LNCaP clone FGC (cell line): ENCODE results near the gene DNAI7.

ENCODE experiments used
- DNase-seq: peaks from one replicate; pipeline ENCODE4 v3.0.0-alpha.2; 2011; ENCODE audit warnings: low read depth
- H3K4me3 ChIP-seq: 2 replicates; pipeline ENCODE4 v1.5.1; 2011; ENCODE audit warnings: mild to moderate bottlenecking, low read depth, low read length, control low read depth
- CTCF ChIP-seq: IDR thresholded peaks from 2 replicates; pipeline ENCODE4 v1.5.1; 2012; ENCODE audit warnings: mild to moderate bottlenecking; ENCODE audit not compliant: control insufficient read depth, insufficient read depth; ENCODE audit errors: extremely low read depth

Gene DNAI7

GRCh38 chr12:25184132-25184531 lies 10.8 kb downstream of the DNAI7 start:
- H3K4me3 ChIP-seq = no peak overlapping the region
- DNase-seq = no peak
- no peak for TF ChIP-seq CTCF

DNA sequence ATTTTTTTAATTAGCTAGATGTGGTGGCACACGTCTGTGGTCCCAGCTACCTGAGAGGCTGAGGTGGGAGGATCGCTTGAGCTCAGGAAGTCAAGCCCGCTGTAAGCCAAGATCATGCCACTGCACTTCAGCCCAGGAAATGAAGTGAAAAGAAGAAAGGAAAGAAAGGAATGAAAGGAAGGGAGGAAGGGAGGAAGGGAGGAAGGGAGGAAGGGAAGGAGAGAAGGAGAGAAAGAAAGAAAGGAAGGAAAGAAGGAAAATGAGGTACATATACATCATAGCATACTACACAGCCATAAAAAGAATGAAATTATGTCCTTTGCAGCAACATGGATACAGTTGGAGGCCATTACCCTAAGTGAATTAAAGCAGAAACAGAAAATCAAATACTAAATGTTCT lies 12.2 kb downstream of the DNAI7 start:
- no peak overlapping the region for H3K4me3 ChIP-seq
- no peak for DNase-seq
- TF ChIP-seq CTCF = no peak

DNA sequence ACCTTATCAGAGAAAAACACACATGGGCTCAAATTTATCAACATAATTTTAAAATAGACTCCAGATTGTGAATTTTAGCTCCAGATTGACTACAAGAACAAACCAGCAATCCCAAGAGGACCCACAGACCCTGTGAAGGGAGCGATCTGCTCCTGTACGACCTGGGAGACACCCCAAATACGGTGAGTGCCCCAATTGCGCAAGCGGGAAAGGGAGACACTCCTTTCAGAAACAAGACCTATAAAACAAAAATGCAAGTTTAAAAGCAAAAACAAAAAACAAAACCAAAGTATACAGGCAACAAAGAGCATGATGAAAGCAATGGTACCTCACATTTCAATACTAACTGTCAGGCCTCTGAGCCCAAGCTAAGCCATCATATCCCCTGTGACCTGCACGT lies 32.1 kb downstream of the DNAI7 start:
- no peak for DNase-seq
- H3K4me3 ChIP-seq = no peak overlapping the region
- no peak for TF ChIP-seq CTCF

GRCh38 chr12:25156061-25156460 lies 38.9 kb downstream of the DNAI7 start:
- H3K4me3 ChIP-seq = no peak overlapping the region
- no peak for DNase-seq
- no peak for TF ChIP-seq CTCF

DNA sequence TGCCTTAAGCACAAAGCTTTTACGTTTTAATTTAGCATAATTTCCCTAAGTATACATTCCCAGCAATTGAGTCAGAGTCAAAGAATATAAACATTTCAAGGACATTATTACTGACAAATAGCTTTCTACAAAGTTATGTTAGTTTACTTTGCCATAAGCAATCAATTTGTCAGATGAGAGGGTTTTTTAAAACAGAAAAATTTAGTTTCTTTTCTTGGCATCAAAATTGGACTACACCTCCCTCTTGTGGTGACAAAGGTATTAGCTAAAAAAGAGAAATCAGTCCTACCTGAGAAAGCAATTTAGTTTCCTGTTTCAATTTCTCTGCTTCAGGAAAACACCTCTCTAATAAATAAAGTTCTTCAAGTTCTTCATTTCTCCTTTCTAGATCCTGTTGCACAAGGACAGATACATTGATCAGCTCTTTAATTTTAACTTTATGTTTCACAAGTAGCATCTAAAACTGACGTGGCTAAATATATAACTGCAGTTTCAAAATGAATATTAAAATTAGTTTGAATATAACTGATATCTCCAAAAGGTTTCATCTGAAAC lies 39.9 kb downstream of the DNAI7 start:
- DNase-seq = no peak
- H3K4me3 ChIP-seq = no peak overlapping the region
- TF ChIP-seq CTCF = peak; percentile 57

DNA sequence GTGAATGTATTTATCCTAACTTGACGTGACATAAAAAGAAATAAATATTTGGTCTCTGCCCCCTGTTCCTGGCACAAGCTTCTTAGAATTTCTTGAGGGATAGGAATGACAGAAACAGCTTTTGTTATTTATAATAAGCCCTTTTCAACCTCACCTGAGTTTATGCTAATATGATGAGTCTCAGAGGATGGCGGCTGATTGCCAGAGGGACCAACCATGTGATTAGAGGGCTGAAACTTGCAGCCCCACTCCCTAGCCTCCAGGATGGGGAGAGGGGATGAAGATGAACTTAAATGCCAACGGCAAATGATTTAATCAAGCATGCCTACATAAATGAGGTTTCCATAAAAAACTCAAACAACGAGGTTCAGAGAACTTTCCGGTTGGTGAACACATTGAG lies 42.9 kb downstream of the DNAI7 start:
- no peak overlapping the region for H3K4me3 ChIP-seq
- no peak for DNase-seq
- no peak for TF ChIP-seq CTCF

GRCh38 chr12:25151476-25151875 lies 43.5 kb downstream of the DNAI7 start:
- TF ChIP-seq CTCF = no peak
- no peak overlapping the region for H3K4me3 ChIP-seq
- no peak for DNase-seq
